GM18867 (cell line): ENCODE data around the gene CD79A.
A peak's percentile ranks its signal among the peaks of the same experiment; 100 is the strongest.

Source experiments
- ATAC-seq: cut with Tn5 transposase; IDR thresholded peaks from one replicate; pipeline ENCODE4 v1.9.1; 2021; ENCODE audit warnings: mild to moderate bottlenecking, moderate library complexity; ENCODE audit not compliant: unreplicated experiment

The CD79A gene

GRCh38 chr19:41876847-41877832, at the start of gene CD79A:
CD79A (plus strand) TSS chr19:41877279; CDS start chr19:41877305, 26 bp downstream.
- ATAC-seq = peak; percentile 60

GRCh38 chr19:41837981-41838708, 38.9 kb upstream of the CD79A start:
- ATAC-seq = no peak

- no peak for ATAC-seq
Observed at GRCh38 chr19:41839211-41839610, 37.9 kb upstream of the CD79A start.

DNA sequence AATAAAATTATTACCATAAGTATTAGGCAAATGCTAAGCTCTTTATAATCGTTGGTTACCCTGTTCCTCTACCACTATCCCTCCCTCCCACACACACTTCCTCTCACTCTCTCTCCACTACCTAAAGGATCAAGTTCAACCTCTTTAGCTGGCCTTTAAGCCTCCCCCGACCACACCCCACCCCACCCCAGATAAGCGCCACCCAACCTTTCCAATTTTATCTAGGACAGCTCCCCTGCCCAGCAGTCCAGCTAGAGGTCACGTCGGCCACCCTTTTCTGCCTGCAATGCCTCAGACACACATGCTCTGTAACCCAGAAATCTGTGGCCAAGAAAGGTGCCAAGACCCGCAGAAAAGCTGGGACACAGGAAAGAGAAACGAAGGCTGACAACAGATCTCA, 33.7 kb upstream of the CD79A start:
- no peak for ATAC-seq

DNA sequence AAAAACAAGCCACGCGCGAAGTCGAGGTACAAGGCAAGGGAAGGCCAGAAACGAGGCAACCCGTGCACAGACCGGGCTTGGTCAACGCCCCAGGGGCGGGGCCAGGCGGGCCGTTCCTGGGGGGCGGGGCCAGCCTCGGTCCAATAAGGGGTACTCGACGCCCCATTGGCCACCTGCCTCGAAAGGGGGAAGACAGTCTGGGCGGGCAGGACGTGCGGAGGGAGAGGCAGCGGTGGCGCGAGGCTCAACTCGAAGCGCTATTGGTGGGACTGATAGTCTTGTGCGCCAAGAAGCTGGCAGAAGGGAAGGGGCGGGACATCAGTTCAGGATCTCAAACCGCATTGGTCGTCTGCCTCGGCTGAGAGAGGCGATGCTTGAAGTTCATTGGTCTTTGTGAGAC, 32.5 kb upstream of the CD79A start, which contains the start of gene LYPD4:
TSS of gene LYPD4 (minus strand) at position 83 of the 400 bp plus-strand sequence. CDS start 5,398 bp downstream, outside the sequence.
- ATAC-seq = no peak

- no peak for ATAC-seq
Observed at GRCh38 chr19:41845001-41845050, 32.3 kb upstream of the CD79A start, which contains the start of gene DMRTC2. DMRTC2 (plus strand) TSS chr19:41845042; CDS start chr19:41847429, 2,387 bp downstream.

GRCh38 chr19:41845051-41845590, 32.0 kb upstream of the CD79A start:
- no peak for ATAC-seq

DNA sequence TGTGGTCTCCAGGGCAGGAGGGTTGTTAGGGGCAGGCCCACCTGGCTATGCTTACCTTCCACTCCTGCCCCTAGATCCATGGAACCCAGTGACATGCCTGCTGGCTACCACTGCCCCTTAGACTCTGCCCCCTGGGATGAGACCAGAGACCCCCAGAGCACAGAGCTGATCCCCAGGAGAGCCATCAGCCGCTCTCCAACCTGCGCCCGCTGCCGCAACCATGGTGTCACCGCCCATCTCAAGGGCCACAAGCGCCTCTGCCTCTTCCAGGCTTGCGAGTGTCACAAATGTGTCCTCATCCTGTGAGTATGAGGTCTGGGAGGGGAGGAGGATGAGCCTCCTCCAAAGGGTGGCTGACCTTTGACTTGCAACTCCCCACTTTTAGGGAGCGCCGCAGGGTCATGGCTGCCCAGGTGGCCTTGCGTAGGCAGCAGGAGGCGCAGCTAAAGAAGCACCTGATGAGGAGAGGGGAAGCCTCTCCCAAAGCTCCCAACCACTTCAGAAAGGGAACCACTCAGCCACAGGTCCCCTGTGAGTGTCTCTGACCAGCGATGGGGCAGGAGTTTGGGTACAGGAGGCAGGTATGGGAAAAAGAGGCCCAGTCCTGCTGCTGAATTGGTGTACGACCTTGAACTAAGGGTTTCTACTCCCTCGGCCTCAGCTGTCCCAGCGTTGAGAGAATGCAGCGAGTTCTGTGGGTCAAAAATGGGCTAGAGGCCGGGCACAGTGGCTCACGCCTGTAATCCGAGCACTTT, 29.6 kb upstream of the CD79A start:
- no peak for ATAC-seq

DNA sequence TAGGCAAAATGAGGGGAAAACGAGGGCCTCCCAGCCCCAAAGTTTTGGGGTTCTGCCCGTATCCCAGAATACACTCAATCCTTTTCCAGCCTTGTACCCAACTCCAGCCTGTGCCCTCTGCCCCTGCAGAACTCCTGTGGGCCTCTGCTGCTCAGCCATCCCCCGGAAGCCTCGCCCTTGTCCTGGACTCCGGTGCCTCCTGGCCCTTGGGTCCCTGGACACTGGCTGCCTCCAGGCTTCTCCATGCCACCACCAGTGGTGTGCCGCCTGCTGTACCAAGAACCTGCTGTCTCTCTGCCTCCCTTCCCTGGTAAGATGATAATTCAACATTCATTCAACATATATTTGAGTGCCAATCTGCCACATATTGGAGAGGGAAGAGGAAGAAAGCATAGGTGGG, 28.4 kb upstream of the CD79A start:
- ATAC-seq = no peak

DNA sequence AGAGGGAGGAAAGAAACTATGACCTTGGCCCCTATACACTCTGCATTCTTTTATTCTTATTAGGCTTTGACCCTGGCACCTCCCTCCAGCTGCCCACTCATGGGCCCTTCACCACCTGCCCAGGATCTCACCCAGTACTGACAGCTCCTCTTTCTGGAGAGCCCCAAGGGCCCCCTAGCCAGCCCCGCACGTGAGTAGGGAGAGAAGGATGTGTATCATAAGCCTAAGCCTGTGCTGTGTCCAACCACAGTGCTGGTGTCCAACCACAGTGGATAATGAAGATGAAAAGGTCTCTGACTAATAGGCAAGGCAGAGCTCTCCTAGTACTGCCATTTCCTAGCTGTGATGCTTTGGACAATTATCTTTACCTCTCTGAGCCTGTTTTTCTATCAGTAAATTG, 28.0 kb upstream of the CD79A start:
- ATAC-seq = no peak

GRCh38 chr19:41850381-41850780, 26.7 kb upstream of the CD79A start:
- ATAC-seq = no peak

GRCh38 chr19:41851456-41851855, 25.6 kb upstream of the CD79A start:
- no peak for ATAC-seq

GRCh38 chr19:41853344-41853743, 23.7 kb upstream of the CD79A start:
- no peak for ATAC-seq

GRCh38 chr19:41853768-41854167, 23.3 kb upstream of the CD79A start:
- no peak for ATAC-seq

DNA sequence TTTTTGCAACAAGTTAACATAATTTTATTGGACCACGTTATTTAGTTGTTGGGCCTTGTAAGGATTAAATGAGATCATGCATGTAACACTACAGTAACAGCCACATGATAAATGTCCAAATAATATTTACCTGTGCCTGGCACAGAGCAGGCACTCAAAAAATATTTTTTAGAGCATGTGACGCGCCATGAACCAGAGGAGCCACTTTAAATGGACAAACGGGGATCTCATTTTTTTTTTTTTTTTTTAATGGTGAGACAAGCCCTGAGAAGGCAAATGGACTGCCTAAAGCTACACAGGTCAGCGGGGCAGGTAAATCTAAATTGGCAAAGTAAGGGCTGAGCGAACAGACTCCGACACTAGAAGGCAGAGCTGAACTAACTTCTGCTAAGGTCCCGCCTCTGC, 17.9 kb upstream of the CD79A start:
- ATAC-seq = no peak

GRCh38 chr19:41859618-41860418, 17.3 kb upstream of the CD79A start, which contains the start of gene RPS19:
RPS19 (plus strand) TSS chr19:41860255; CDS start chr19:41860775, 520 bp downstream.
- peak; percentile 79 for ATAC-seq

DNA sequence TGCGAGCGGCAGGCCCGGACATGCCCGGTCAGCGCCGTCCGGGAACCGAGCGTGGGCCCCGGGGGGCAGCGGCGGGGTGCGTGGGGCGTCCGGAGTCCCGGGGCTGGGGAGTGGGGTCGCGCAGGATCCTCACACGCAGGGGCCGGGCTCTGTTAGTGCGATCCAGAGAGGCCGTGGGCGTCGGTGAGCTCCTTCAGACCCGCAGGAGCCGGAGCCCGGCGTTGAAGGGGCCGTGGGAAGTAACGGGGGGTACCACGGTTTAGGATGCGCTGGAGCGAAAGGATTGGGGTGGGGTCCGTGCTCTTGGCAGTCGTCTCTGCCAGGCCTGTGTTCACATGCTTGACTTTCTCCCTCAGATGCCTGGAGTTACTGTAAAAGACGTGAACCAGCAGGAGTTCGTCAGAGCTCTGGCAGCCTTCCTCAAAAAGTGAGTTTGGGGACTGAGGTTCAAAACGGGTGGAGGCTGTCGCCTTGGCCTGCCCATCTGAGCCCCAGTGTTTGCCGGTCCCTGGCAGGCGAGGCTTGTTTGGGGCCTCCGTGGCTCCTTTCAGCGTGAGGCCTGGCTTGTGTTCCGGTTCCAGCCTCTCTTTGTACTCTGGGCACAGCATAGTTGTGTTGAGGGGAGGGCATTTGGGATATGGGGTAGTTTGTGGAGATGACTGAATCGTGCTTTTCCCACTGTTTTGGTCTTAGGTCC, 16.5 kb upstream of the CD79A start:
- no peak for ATAC-seq

- ATAC-seq = no peak
Observed at GRCh38 chr19:41861116-41861768, 15.8 kb upstream of the CD79A start.

GRCh38 chr19:41861846-41862245, 15.2 kb upstream of the CD79A start:
- ATAC-seq = no peak
